Measurements from ENCODE around the gene THSD4. TPM values are rescaled to one million over a fixed set of nuclear protein-coding genes. Genes with fewer than 3 reads are reported as not detected.

THSD4 gene
- total and polyA plus RNA-seq, 2 of the 4 experiments (the other 2 are of a cell fraction) = 25.5 to 31.1 TPM

DNA sequence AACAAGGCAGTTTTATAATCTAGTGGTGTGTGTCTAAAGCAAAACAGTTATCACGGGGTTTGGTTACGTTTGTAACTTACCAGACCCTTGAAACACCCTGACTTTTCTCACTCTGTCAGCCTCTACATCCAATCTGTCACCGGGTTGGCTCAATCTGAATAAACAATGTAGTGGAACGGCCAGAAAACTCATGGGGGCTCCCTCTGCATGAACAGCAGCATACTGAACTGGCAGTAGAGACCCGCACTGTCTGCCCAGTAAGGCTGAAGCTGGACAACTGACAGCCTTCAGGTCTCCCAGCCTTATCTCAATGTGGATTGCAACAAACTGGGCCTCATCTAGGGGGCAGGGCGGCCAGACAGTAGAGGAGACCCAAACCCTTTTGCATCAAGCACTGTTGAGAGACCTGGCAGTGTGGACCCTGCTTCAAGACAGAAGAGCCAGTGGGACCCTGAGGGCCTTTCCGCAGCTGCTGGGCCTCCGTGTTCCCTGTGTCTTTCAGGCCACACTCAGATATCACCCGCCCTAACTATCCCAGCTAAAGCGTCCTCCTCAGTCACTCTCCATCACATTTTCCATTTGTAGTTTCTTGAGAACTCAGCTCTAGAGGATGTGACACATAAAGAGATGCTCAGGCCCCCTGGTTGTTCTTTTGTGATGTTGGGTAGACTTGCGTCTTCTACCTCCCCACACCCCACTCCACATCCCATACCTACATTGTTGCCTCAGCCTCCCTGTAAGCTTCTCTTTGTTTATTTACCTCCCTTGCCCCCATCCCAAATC is 513.9 kb downstream of the THSD4 start:
- ChIA-PET POLR2A (ENCODE audit: unreplicated experiment) (no interaction called here), CTCF (no interaction called here)
- DNase-seq (no peak), ATAC-seq (ENCODE audit: low read depth) (no peak)
- Histone ChIP-seq H2BK5ac (ENCODE audit: low read depth, low read length, poor library complexity, severe bottlenecking) (no peak overlapping the region), H3K36me3 (ENCODE audit: control insufficient read depth, insufficient read depth, low read length) (no peaks in the 10 kb centered on the region), H3K4me2 (ENCODE audit: low read depth, low read length) (no peak overlapping the region), H2AFZ (replicated peaks; ENCODE audit: low read length, poor library complexity) (no peak overlapping the region), H3K56ac (ENCODE audit: extremely low read depth, insufficient read depth, low read length) (no peak overlapping the region), H4K91ac (ENCODE audit: insufficient read depth, low read depth, low read length) (no peak overlapping the region), H3K14ac (replicated peaks; ENCODE audit: low read depth, low read length) (no peak overlapping the region), H4K20me1 (ENCODE audit: insufficient read depth, low read length) (peaks cover 17% of the 10 kb centered on the region; the same call in 1 of the 2 replicates), H3K27me3 (ENCODE audit: control insufficient read depth, insufficient read depth, low read length) (no peaks in the 10 kb centered on the region), H4K5ac (ENCODE audit: low read depth, low read length) (no peak overlapping the region), H3K4me1 (ENCODE audit: control insufficient read depth, insufficient read depth, low read length) (peaks cover 4% of the 10 kb centered on the region; the same call in 1 of the 2 replicates), H2AK5ac (ENCODE audit: low read depth, low read length) (no peak overlapping the region), H3K4ac (ENCODE audit: low read depth, low read length) (no peak overlapping the region), H3K9me3 (ENCODE audit: control insufficient read depth, insufficient read depth, low read length) (no peaks in the 10 kb centered on the region), H2AK9ac (replicated peaks; ENCODE audit: low read depth, low read length, poor library complexity) (no peak overlapping the region), H3K79me1 (ENCODE audit: low read depth in 1 of 2, low read length in 2 of 2) (no peaks in the 10 kb centered on the region), H3K9ac (ENCODE audit: low read depth, low read length) (no peak overlapping the region), H3K18ac (ENCODE audit: low read depth, low read length) (no peak overlapping the region), H3K23ac (ENCODE audit: low read depth, low read length) (no peak overlapping the region), H3K9me1 (ENCODE audit: insufficient read depth, low read length) (no peaks in the 10 kb centered on the region; the same call in 1 of the 2 replicates), H2BK120ac (ENCODE audit: low read depth, low read length) (no peak overlapping the region), H3K27ac (ENCODE audit: insufficient read depth, low read length) (no peak overlapping the region), H2BK15ac (ENCODE audit: low read depth, low read length) (no peak overlapping the region), H2BK20ac (ENCODE audit: low read depth, low read length) (no peak overlapping the region), H3K4me3 (ENCODE audit: insufficient read depth, low read depth, low read length) (no peak overlapping the region), H4K8ac (ENCODE audit: low read depth in 2 of 2, low read length in 2 of 2) (no peak overlapping the region)
- WGBS, 2 experiments (ENCODE audit: extremely low coverage in 2 of 2, insufficient read length in 1 of 2) = 47% methylated on average over 3 of the region's 11 CpGs; no CpG with 5 or more reads in 1 of the 2 experiments
- intact Hi-C loops (cut with micrococcal nuclease) (no loop called here), in situ Hi-C loops (cut with MboI; ENCODE audit: low sequenced_read_pairs) (no loop called here), dilution Hi-C loops (cut with HindIII; ENCODE audit: low sequenced_read_pairs, unreplicated experiment) (no loop called here)
- no TSS peak for BruUV-seq (replicated peaks)
- TF ChIP-seq SMC3 (IDR thresholded peaks at IDR 0.05; ENCODE audit: low read depth, low read length) (no peak), RAD21 (IDR thresholded peaks at IDR 0.05; ENCODE audit: low read length) (no peak), BHLHE40 (IDR thresholded peaks at IDR 0.05; ENCODE audit: low read depth, low read length) (no peak)

All from IMR-90 (cell line).